ENCODE data around the gene PITPNB. TPM values are rescaled to one million over a fixed set of nuclear protein-coding genes. Genes with fewer than 3 reads are reported as not detected.

Gene PITPNB
- polyA plus RNA-seq, 3 donors: 13.2 to 43.6 (median 40.0) TPM

DNA sequence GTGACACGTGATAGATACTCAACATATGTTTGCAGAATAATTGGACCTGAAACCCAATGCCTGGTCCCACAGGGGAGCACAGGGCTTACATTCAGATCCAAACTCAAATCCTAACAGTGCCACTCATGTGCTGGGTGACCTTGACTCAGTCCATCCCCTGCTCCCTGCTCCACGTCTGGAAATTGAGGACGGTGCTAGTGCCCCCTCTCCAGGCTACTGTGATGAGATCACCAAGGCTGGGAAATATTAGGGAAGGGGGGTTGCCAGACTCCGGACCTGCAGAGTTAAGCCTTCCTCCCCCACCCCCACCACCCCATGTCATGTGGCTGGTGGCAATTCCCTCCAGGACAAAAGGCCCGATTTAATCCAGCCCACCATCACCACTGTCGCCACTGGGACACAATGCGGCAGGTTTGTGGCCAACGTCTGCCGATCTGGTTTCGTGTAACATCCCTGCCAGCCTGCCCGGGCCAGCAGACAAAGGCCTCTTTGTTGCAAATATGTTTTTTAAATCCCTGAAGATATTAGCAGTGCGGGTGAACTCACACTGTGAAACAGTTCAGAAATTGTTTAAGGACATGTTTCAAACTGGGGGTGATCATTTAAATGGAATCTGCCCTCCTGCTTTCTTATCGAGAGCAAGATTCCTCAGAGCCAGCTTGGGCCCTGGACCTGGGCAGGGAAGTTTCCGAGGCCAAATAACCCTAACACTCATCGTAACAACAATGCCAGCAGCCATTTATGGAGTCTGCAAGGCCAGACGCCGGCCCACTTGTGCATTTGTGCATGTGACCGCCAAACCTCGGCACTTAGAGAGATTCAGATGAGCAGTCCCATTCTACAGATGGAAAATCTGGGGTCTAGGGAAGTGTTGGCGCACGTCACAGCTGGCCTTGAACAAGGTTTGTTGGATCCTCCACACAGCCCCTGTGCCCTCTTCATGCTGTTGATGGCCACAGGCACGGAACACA is 97.9 kb downstream of the PITPNB start:
- 44 to 83% (median 69%) methylated on average over 22 of the region's 22 CpGs for WGBS, 3 donors
- H3K27ac ChIP-seq (ENCODE audit: low read depth, low read length): no peak overlapping the region

GRCh38 chr22:27816552-27816951 is 102.5 kb downstream of the PITPNB start:
- WGBS, 3 donors: 68 to 83% (median 74%) methylated on average over 3 of the region's 3 CpGs
- no peak overlapping the region for H3K27ac ChIP-seq (ENCODE audit: low read depth, low read length)

DNA sequence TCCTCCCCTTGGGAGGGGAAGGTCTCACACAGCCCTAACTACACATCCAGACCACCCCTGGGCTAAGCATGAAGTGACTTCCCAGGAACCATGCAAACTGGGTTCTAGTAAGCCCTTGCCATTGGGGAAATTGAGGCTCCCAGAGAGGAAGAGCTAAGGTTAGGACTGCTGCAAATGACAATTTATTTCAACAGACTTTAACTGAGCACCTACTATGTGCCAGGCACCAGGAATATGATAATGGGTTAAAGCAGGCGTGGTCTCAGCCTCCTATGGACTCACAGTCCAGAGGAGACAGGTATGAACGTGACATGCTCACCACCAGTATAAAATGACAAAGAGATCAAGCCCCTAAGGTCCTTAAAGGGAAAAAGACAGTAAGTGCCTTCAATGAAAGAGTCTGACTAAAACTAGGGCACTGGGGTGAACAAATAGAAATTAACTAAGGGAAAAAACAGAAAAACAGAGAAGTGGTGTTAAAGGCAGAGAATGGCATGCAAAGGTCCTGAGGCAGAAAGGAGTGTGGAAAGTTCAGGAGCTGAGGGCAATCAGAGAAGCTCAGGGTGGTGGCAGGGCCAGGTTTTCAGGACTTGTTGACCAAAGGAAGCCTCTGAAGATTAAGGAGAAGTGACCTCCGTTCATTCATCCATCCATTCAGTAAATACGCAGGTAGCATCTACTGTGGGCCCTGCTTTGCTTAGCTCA is 103.1 kb downstream of the PITPNB start:
- 83 to 97% (median 91%) methylated on average over 4 of the region's 4 CpGs for WGBS, 3 donors
- H3K27ac ChIP-seq (ENCODE audit: low read depth, low read length): no peak overlapping the region

- WGBS, 3 donors: 80 to 93% (median 92%) methylated on average over 6 of the region's 6 CpGs
- no peak overlapping the region for H3K27ac ChIP-seq (ENCODE audit: low read depth, low read length)
Measured at GRCh38 chr22:27814993-27815392, 104.1 kb downstream of the PITPNB start.

DNA sequence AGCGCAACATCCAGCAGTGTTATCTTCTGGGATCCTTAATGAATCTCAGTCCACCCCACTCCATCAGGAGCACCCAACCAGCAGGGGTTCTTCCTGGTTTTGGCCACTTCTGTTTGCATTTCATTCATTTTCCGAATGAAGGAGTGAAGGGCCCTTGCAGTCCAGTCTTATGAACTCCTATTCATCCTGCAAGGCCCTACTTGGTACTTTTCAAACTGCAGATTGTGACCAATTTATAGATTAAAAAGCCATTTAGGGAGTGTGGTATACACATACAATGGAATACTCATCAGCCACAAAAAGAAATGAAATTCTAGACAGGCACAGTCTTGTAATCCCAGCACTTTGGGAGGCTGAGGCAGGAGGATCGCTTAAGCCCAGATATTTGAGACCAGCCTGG is 107.3 kb downstream of the PITPNB start:
- 94 to 96% (median 95%) methylated on average over 3 of the region's 3 CpGs for WGBS, 3 donors
- no peak overlapping the region for H3K27ac ChIP-seq (ENCODE audit: low read depth, low read length)

- no peak overlapping the region for H3K27ac ChIP-seq (ENCODE audit: low read depth, low read length)
- WGBS, 3 donors: 49 to 64% (median 55%) methylated on average over 15 of the region's 15 CpGs
Measured at GRCh38 chr22:27810609-27811151, 108.4 kb downstream of the PITPNB start.

- 50 to 68% (median 66%) methylated on average over 17 of the region's 17 CpGs for WGBS, 3 donors
- no peak overlapping the region for H3K27ac ChIP-seq (ENCODE audit: low read depth, low read length)
Measured at GRCh38 chr22:27809700-27810608, 109.1 kb downstream of the PITPNB start.

GRCh38 chr22:27809226-27809603 is 109.8 kb downstream of the PITPNB start:
- WGBS, 3 donors: 28 to 65% (median 45%) methylated on average over 5 of the region's 5 CpGs
- no peak overlapping the region for H3K27ac ChIP-seq (ENCODE audit: low read depth, low read length)

DNA sequence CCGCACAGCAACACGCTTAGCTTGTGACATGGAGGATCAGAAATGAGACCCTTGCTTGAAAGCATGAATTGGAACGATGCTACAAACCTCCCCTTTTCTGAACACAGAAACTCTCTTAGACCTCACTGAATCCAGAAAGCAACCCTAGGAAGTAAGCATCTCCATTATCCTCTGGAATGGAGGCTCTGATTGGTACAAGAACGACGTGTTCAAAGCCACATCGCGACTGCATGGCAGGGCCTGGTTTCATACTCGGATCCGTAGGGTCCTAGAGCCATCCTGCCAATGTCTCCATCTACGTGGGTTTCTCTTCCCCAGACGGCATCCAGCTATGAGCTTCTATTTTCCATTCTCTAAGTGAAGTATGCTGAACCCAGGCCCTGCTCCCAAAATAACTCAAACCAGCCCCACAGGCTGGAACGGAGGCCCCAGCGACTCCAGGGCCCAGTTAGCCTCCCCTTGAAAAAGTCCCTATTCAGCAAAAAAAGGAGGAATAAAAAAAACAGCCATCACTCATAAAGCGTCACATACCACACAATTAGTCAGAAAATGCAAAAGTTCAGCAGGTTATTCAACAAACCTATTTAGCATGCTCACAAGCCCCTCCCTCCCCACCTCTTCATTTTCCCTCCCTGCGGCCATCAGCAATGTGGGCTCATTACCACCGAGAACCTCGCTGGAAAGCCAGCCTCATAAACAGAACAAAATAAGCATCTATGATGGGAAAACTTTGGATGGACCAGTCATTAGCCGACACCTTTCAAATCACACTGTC is 110.4 kb downstream of the PITPNB start:
- 82 to 89% (median 84%) methylated on average over 18 of the region's 18 CpGs for WGBS, 3 donors
- H3K27ac ChIP-seq (ENCODE audit: low read depth, low read length): no peak overlapping the region

DNA sequence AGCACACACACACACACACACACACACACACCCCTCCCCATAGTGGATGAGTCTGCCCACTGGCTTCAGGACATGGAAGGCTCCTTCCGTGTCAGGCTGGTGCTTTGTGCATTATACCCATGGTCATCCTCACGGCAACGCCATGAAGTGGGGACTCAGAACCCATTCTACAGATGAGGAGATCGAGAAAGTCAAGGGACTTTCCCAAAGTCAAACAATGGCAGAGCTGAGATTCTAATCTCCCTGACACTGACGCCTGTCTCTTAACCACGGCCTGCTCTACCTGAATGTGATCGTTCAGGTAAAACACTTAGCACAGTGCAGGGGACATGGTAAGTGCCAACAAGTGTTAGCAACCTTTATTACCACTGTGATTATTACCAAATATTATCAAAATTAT is 113.2 kb downstream of the PITPNB start:
- no peak overlapping the region for H3K27ac ChIP-seq (ENCODE audit: low read depth, low read length)
- WGBS, 3 donors: 86 to 91% (median 91%) methylated on average over 7 of the region's 7 CpGs

DNA sequence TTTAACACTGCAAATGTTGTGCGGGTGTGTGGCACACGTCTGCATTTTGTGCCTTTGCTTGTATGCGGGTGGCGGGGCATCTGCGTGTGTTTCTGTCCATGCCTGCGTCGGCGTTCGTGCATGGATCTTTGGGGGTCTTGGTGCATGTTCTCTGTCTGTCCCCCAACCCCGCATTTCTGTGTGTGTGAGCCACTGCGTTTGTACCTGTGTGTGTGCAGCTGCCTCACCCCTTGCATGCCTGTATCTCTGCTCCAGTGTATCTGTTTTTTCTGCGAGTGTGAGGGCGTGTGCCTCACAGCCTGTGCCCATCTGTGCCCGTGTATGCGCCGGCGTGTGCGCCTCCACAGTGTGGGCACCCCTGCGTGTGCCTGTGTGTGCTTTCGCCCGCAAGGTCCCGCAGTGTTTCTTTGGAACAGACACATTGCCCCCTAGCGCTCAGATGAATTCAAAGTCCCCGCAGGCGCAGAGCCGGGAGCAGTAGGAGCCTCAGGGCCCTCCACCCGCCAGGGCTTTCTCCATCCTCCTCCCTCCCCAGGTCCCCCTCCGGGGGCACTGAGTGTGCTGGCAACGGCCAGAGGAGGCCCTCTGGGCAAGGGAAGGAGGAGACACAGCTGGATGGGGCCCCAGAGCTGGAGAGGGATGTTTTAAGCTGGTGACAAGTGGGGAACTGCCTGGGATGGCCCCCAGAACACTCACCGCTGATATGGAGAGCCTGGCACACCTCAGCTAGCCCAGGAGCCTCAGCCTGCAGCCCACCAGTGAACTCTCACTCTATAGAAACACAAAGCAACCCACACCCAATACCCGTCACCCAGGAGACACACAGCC is 114.4 kb downstream of the PITPNB start:
- no peak overlapping the region for H3K27ac ChIP-seq (ENCODE audit: low read depth, low read length)
- 32 to 38% (median 32%) methylated on average over 29 to 31 of the region's 31 CpGs for WGBS, 3 donors

DNA sequence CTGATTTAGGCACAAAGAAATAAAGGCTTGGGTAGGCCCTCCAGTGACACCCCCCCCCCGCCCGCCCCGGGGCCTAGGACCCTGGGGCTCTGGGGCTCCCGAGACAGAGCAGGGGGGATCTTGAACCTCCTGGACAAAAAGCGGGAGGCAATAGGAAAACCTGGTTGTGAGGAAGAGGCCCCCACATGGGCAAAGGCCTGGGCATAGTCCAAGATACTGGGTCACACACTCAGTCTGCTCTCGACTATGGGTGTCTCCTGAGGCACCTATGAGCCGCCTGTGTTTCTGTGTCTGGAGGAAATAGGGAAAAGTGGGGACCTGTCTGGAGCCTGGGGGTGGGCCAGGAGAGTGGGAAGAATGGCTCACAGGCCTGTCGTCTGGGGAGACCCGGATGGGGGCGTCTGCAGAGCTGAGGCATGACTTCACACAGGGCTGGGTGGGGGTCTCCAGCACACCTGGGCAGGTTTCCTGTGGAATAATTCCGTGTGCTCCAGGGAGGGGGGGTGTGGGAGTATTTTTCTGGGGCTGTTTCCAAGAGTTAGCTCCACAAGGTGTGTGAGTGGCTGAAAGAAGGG is 115.1 kb downstream of the PITPNB start:
- 64 to 71% (median 69%) methylated on average over 11 of the region's 11 CpGs for WGBS, 3 donors
- H3K27ac ChIP-seq (ENCODE audit: low read depth, low read length): no peak overlapping the region

DNA sequence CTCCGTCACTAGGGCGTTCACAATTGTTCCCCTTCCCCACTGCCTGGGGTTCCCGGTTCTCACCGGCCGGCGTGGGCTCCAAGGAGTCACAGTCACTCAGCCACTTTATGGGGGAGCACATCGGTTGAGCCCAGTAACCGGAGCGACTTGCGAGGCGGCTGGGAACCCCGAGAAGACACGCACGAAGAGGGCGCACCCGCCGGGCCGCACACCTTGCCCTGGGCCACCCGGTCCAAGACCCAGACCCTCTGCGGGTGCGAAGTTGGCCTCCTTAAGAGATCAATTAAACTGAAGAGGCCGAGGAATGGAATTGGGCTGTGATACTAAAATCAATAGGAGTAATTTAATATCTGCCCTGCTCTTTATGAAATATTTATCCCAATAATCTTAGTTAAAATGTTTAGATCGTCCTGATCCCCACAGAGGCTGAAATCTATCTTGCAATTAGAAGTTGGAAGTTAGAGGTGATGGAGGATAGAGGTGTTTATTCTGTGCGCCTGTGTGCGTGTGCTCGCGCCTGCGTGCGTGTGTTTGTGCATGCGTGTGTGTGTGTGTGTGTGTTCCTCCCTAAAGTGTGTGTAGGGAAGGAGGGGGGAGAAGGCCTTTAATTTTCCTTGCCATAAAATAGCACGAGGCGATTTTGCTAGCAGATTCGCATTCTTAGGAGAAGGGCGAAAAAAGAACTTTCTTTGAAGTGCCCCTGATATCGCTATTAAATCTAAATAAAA is 116.5 kb downstream of the PITPNB start:
- no peak overlapping the region for H3K27ac ChIP-seq (ENCODE audit: low read depth, low read length)
- 17 to 29% (median 24%) methylated on average over 35 of the region's 35 CpGs for WGBS, 3 donors

Measured in adipose tissue (tissue), 3 donors.